Mesodermal cell (in vitro differentiated cells): Measurements from ENCODE around the gene IL18R1.

Source experiments
- H3K27ac ChIP-seq: 2 replicates; pipeline ENCODE4 v1.7.0; 2013; ENCODE audit warnings: mild to moderate bottlenecking, low read depth, low read length, moderate library complexity; ENCODE audit not compliant: severe bottlenecking
- H3K36me3 ChIP-seq: 2 replicates; pipeline ENCODE4 v1.7.1; 2013; ENCODE audit warnings: mild to moderate bottlenecking, low read length, moderate library complexity; ENCODE audit not compliant: control insufficient read depth, insufficient read depth
- H3K4me1 ChIP-seq: one replicate; pipeline ENCODE4 v1.7.1; 2013; ENCODE audit warnings: mild to moderate bottlenecking, low read length; ENCODE audit not compliant: insufficient read depth, control insufficient read depth, poor library complexity, severe bottlenecking
- H3K4me3 ChIP-seq: 2 replicates; pipeline ENCODE4 v1.7.0; 2013; ENCODE audit warnings: low read length, control low read depth, mild to moderate bottlenecking; ENCODE audit not compliant: insufficient read depth, poor library complexity, severe bottlenecking; ENCODE audit errors: extremely low read depth
- H3K9me3 ChIP-seq: 2 replicates; pipeline ENCODE4 v1.7.1; 2013; ENCODE audit warnings: mild to moderate bottlenecking, low read length, moderate library complexity; ENCODE audit not compliant: control insufficient read depth
- WGBS, 2 experiments: methylation state at CpG; one replicate each; pipeline ENCODE4 v1.1.5; 2013; ENCODE audit warnings: missing lambda C conversion rate in 2 of 2; ENCODE audit not compliant: insufficient coverage in 2 of 2; 5-methylcytosine and 5-hydroxymethylcytosine counted together

Gene IL18R1

GRCh38 chr2:102344397-102344796 lies 11.2 kb upstream of the IL18R1 start:
- H3K9me3 ChIP-seq = no peaks in the 10 kb centered on the region
- no peaks in the 10 kb centered on the region for H3K36me3 ChIP-seq
- no peak overlapping the region for H3K27ac ChIP-seq
- WGBS, 2 experiments = 72 to 88% methylated on average over 2 to 3 of the region's 3 CpGs
- H3K4me3 ChIP-seq = no peak overlapping the region
- no peaks in the 10 kb centered on the region for H3K4me1 ChIP-seq

DNA sequence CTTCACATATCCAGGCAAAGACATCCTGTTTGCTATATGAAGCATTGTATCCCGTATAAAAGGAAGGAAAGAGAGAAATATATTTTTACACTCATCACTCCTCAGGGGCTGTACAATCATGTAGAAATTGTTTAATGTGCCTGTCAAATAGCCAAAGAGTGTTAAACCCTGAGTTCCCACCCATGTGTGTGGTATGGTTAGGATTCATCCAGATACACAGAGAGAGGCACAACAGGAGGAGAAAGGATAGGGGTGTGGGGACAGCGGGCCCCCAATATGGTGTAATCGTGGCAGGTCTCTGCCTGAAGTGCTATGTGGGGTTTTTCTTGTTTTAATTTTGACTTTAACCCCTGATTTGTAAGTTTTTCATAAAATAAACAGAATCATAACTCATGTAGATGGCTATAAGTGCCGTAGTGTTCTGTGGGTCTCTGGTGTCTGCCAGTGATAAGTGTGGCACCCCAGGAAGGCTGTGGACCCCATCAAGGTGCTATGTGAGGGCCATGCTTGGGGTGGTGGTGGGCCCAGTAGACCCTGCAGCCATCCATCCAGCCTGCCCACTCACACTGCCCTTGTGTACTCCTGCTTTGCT lies 10.2 kb upstream of the IL18R1 start:
- WGBS, 2 experiments = 80% methylated on average over 1 of the region's 4 CpGs; no CpG with 5 or more reads in 1 of the 2 experiments
- H3K4me3 ChIP-seq = no peak overlapping the region
- no peaks in the 10 kb centered on the region for H3K9me3 ChIP-seq
- H3K27ac ChIP-seq = no peak overlapping the region
- H3K36me3 ChIP-seq = no peaks in the 10 kb centered on the region
- H3K4me1 ChIP-seq = no peaks in the 10 kb centered on the region

DNA sequence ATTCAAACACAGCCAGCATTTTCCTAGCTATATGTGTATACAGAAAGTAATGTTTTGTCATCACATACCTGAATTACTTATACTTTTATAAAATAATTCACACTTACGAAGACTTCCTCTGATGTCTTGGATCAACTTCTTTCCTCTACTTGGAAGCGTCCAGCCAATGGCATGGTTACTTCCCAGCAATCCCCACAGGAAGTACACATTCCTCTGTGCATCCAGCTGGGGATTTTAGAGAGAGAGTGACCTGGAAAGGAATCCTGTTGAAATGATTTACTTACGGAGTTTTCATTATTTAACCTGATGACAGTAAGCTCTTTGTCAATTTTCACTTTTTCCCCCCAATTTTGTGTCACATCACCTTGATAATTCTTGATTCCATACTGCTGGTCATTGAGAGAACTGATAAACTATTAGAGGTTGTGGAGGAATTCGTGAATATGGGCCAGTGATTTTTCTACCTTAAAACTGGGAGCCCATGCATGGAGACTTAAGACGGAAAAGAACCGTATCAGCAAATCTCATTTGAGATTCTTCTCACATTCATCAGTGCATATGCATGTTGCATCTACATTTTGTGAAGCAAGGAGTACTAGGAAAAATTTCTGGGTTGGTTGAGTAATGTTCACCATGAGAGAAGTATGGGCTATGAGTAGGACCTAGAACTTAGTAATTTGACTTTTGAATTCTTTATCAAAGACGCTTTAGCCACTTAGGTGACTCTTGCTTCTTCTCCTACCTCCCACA lies 9.0 kb upstream of the IL18R1 start:
- WGBS, 2 experiments = 100% methylated on average over 1 to 2 of the region's 7 CpGs
- H3K36me3 ChIP-seq = no peaks in the 10 kb centered on the region
- H3K9me3 ChIP-seq = no peaks in the 10 kb centered on the region
- H3K4me1 ChIP-seq = no peaks in the 10 kb centered on the region
- no peak overlapping the region for H3K4me3 ChIP-seq
- no peak overlapping the region for H3K27ac ChIP-seq

- no peak overlapping the region for H3K4me3 ChIP-seq
- no peak overlapping the region for H3K27ac ChIP-seq
- 50% methylated on average over 1 of the region's 1 CpG for WGBS, 2 experiments
- H3K36me3 ChIP-seq = no peaks in the 10 kb centered on the region
- no peaks in the 10 kb centered on the region for H3K4me1 ChIP-seq
- no peaks in the 10 kb centered on the region for H3K9me3 ChIP-seq
Measured at GRCh38 chr2:102350137-102350793, 5.3 kb upstream of the IL18R1 start.

GRCh38 chr2:102356381-102356712 lies 751 bp downstream of the IL18R1 start:
- no peaks in the 10 kb centered on the region for H3K4me1 ChIP-seq
- WGBS, 2 experiments = no CpG with 5 or more reads among the region's 7 CpGs
- no peaks in the 10 kb centered on the region for H3K9me3 ChIP-seq
- peak overlapping the region; percentile 49 for H3K4me3 ChIP-seq
- H3K27ac ChIP-seq = no peak overlapping the region
- H3K36me3 ChIP-seq = no peaks in the 10 kb centered on the region

- H3K36me3 ChIP-seq = no peaks in the 10 kb centered on the region
- WGBS, 2 experiments = 80 to 100% methylated on average over 1 of the region's 2 CpGs
- no peak overlapping the region for H3K4me3 ChIP-seq
- H3K9me3 ChIP-seq = no peaks in the 10 kb centered on the region
- H3K27ac ChIP-seq = no peak overlapping the region
- H3K4me1 ChIP-seq = no peaks in the 10 kb centered on the region
Measured at GRCh38 chr2:102356741-102357140, 1.1 kb downstream of the IL18R1 start.

DNA sequence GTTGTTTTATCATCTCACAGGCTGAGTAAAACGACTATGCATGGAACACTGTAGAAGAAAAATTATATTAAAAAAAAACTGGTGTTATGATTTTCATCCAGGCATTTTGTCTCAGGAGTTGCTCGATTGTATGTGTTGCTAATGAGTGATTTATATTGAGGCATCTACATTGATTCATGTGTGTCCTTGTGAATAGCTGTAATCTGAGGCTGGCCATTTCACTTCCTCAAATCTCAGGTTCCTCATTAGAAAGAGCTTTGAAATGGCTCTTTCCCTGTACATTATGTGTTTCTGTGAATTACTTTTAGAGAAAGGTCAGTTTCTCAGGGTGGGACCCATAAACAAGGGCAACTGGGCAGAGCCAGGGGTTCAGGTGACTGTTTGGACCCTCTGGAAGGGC lies 2.3 kb downstream of the IL18R1 start:
- no peaks in the 10 kb centered on the region for H3K9me3 ChIP-seq
- no peaks in the 10 kb centered on the region for H3K36me3 ChIP-seq
- no peak overlapping the region for H3K27ac ChIP-seq
- no peak overlapping the region for H3K4me3 ChIP-seq
- 65% methylated on average over 2 of the region's 2 CpGs; no CpG with 5 or more reads in 1 of the 2 experiments for WGBS, 2 experiments
- no peaks in the 10 kb centered on the region for H3K4me1 ChIP-seq

- no peaks in the 10 kb centered on the region for H3K9me3 ChIP-seq
- H3K27ac ChIP-seq = no peak overlapping the region
- H3K4me3 ChIP-seq = no peak overlapping the region
- 89 to 100% methylated on average over 1 to 3 of the region's 8 CpGs for WGBS, 2 experiments
- no peaks in the 10 kb centered on the region for H3K4me1 ChIP-seq
- H3K36me3 ChIP-seq = no peaks in the 10 kb centered on the region
Measured at GRCh38 chr2:102358496-102358895, 2.9 kb downstream of the IL18R1 start.

- Histone ChIP-seq H3K27ac (no peak overlapping the region), H3K4me3 (no peak overlapping the region), H3K9me3 (peaks cover 7% of the 10 kb centered on the region), H3K36me3 (no peaks in the 10 kb centered on the region), H3K4me1 (no peaks in the 10 kb centered on the region)
- WGBS, 2 experiments = 100% methylated on average over 1 of the region's 3 CpGs; no CpG with 5 or more reads in 1 of the 2 experiments
Measured at GRCh38 chr2:102359527-102359926, 3.9 kb downstream of the IL18R1 start.

DNA sequence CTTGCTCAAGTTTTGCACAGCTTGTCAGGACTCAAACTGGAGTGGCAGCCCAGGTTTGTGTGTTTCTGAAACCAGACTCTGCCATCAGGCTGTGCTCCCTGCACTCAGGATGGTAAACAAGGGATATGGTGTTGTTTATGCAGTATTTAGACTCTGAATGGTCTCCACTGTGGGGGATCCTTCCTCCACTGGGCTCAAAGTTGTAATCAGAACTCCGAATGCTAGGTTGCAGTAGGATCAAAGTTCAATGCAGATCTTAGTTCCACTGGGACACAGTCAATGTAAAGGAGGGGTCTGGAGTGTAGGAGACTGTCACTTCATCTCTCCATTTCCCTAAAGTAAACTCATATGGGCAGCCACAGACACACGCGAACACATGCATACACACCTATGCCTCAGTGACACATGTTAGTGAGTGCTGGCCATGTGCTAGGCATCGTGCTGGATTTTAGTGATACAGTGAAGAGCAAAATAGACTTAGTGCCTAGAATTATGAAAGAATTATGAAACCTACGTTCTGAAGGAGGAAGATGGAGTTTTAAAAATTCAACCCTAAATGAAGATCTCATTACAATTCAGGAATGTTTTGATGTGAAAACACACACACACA lies 6.1 kb downstream of the IL18R1 start:
- Histone ChIP-seq H3K4me1 (no peaks in the 10 kb centered on the region), H3K36me3 (no peaks in the 10 kb centered on the region), H3K4me3 (no peak overlapping the region), H3K9me3 (peaks cover 26% of the 10 kb centered on the region), H3K27ac (no peak overlapping the region)
- 50 to 83% methylated on average over 1 of the region's 5 CpGs for WGBS, 2 experiments
